ENCODE results near the gene BANP.
"Not testable (repeated sequence)": the region's sequence is repeated elsewhere in the genome, so short reads cannot be mapped to it uniquely, and the experiment has no call there.

BANP gene

GRCh38 chr16:88106566-88106965, 155.3 kb downstream of the BANP start:
- FAIRE-seq, result not testable (repeated sequence)

- FAIRE-seq, result no peak
Measured at GRCh38 chr16:88108762-88109161, 157.5 kb downstream of the BANP start.

- not testable (repeated sequence) for FAIRE-seq
Measured at GRCh38 chr16:88109726-88110621, 158.7 kb downstream of the BANP start.

GRCh38 chr16:88110875-88111494, 159.8 kb downstream of the BANP start:
- FAIRE-seq, result not testable (repeated sequence)

GRCh38 chr16:88111976-88112375, 160.7 kb downstream of the BANP start:
- FAIRE-seq, result not testable (repeated sequence)

GRCh38 chr16:88113545-88114045, 162.4 kb downstream of the BANP start:
- no peak for FAIRE-seq

GRCh38 chr16:88114541-88115228, 163.5 kb downstream of the BANP start:
- FAIRE-seq, result not testable (repeated sequence)

- FAIRE-seq, result no peak
Measured at GRCh38 chr16:88116121-88116520, 164.9 kb downstream of the BANP start.

GRCh38 chr16:88117476-88117868, 166.2 kb downstream of the BANP start:
- FAIRE-seq, result no peak

- FAIRE-seq, result no peak
Measured at GRCh38 chr16:88118376-88118775, 167.1 kb downstream of the BANP start.

- FAIRE-seq, result not testable (repeated sequence)
Measured at GRCh38 chr16:88118852-88119741, 167.9 kb downstream of the BANP start.

- FAIRE-seq, result not testable (repeated sequence)
Measured at GRCh38 chr16:88119881-88120751, 168.9 kb downstream of the BANP start.

GRCh38 chr16:88120812-88121211, 169.6 kb downstream of the BANP start:
- no peak for FAIRE-seq

GRCh38 chr16:88121391-88121790, 170.2 kb downstream of the BANP start:
- not testable (repeated sequence) for FAIRE-seq

- FAIRE-seq, result no peak
Measured at GRCh38 chr16:88121886-88122580, 170.8 kb downstream of the BANP start.

All from G401.6 (cell line).